RWPE1 (cell line): ENCODE measurements around the gene GABRB3.

Experiments
- CTCF ChIA-PET: fragments of 350-600 bp; sonication (Branson Sonifier 250); formaldehyde crosslinking; extraction: SDS; loops from one replicate; lab custom pipeline; 2021; lab: Yijun Ruan, JAX
- POLR2A ChIA-PET: fragments of 400-600 bp; formaldehyde crosslinking; extraction: SDS; loops from one replicate; lab custom pipeline; 2020; ENCODE audit warnings: antibody characterized with exemption; ENCODE audit not compliant: low non-redundant PET; lab: Yijun Ruan, JAX
- DNase-seq: peaks from one replicate; pipeline ENCODE4 v3.0.0; 2012; ENCODE audit warnings: low spot score
- H3K27ac ChIP-seq: fragments of 450-650 bp; 2 replicates; pipeline ENCODE4 v1.5.1; 2017
- CTCF ChIP-seq: fragments of 450-650 bp; conservative IDR thresholded peaks from 2 replicates; pipeline ENCODE4 v1.5.1; 2017; ENCODE audit warnings: low read depth, mild to moderate bottlenecking

GABRB3 gene

GRCh38 chr15:26804063-26804804, 31.4 kb upstream of the GABRB3 start:
- ChIA-PET CTCF (no interaction called here), POLR2A (no interaction called here)
- no peak for TF ChIP-seq CTCF
- DNase-seq = no peak
- H3K27ac ChIP-seq = no peak overlapping the region

- ChIA-PET POLR2A (no interaction called here), CTCF (no interaction called here)
- TF ChIP-seq CTCF = no peak
- no peak overlapping the region for H3K27ac ChIP-seq
- no peak for DNase-seq
Measured at GRCh38 chr15:26790118-26790517, 17.3 kb upstream of the GABRB3 start.

GRCh38 chr15:26781816-26782215, 8.9 kb upstream of the GABRB3 start:
- DNase-seq = no peak
- ChIA-PET CTCF (no interaction called here), POLR2A (no interaction called here)
- H3K27ac ChIP-seq = no peak overlapping the region
- TF ChIP-seq CTCF = no peak

GRCh38 chr15:26773917-26774316, 1.1 kb upstream of the GABRB3 start:
- H3K27ac ChIP-seq = no peak overlapping the region
- no peak for TF ChIP-seq CTCF
- ChIA-PET CTCF (no interaction called here), POLR2A (no interaction called here)
- DNase-seq = no peak

GRCh38 chr15:26773067-26773877, 406 bp upstream of the GABRB3 start:
- H3K27ac ChIP-seq = no peak overlapping the region
- no peak for TF ChIP-seq CTCF
- CTCF ChIA-PET = no interaction called here
- no peak for DNase-seq
- POLR2A ChIA-PET = no interaction called here

GRCh38 chr15:26771578-26772153, 1.2 kb downstream of the GABRB3 start:
- DNase-seq = no peak
- ChIA-PET CTCF (no interaction called here), POLR2A (no interaction called here)
- TF ChIP-seq CTCF = no peak
- H3K27ac ChIP-seq = no peak overlapping the region
